GM13977 (cell line): ENCODE measurements around the gene VMAC.

Source experiments
- DNase-seq: peaks from one replicate; pipeline ENCODE4 v3.0.0; 2012; ENCODE audit warnings: low spot score
- CTCF ChIP-seq: IDR thresholded peaks from 2 replicates; pipeline ENCODE4 v1.5.1; 2012; ENCODE audit warnings: mild to moderate bottlenecking, control low read depth; ENCODE audit not compliant: insufficient read depth; ENCODE audit errors: extremely low read depth, missing control alignments
- in situ Hi-C: fragments of 300-500 bp; cut with MboI; formaldehyde crosslinking; loops from one replicate; pipeline ENCODE4 v1.12.0; 2022; ENCODE audit warnings: low sequenced_read_pairs, low pct_unique_long_range_greater_than_20kb, mixed read lengths, inconsistent platforms; ENCODE audit not compliant: unreplicated experiment

The VMAC gene

GRCh38 chr19:5925830-5926427 is 21.3 kb downstream of the VMAC start:
- in situ Hi-C loops, result no loop called here
- no peak for DNase-seq
- no peak for TF ChIP-seq CTCF

GRCh38 chr19:5926641-5927440 is 22.2 kb downstream of the VMAC start:
- TF ChIP-seq CTCF, result no peak
- in situ Hi-C loops, result no loop called here
- DNase-seq, result no peak

GRCh38 chr19:5927441-5927821 is 22.8 kb downstream of the VMAC start:
- TF ChIP-seq CTCF, result no peak
- DNase-seq, result peak; percentile 55
- in situ Hi-C loops, result no loop called here

- DNase-seq, result no peak
- TF ChIP-seq CTCF, result no peak
- in situ Hi-C loops, result no loop called here
Observed at GRCh38 chr19:5929179-5929578, 24.5 kb downstream of the VMAC start.

GRCh38 chr19:5929625-5930024 is 25.0 kb downstream of the VMAC start:
- DNase-seq, result no peak
- in situ Hi-C loops, result no loop called here
- no peak for TF ChIP-seq CTCF

- no peak for DNase-seq
- in situ Hi-C loops, result no loop called here
- TF ChIP-seq CTCF, result no peak
Observed at GRCh38 chr19:5931251-5931650, 26.6 kb downstream of the VMAC start.
